Daoy (cell line): Measurements from ENCODE around the gene SPRED3. TPM values are rescaled to one million over a fixed set of nuclear protein-coding genes. Genes with fewer than 3 reads are reported as not detected.

Experiments used
- DNase-seq: peaks from one replicate; pipeline ENCODE4 v3.0.0-alpha.2; 2015; ENCODE audit warnings: low read depth
- total RNA-seq: library from RNA; depleted of rRNA; stranded (reverse); fragments of >200 nt; shearing (Covaris generic); gene quantifications from 2 replicates; pipeline ENCODE4 v1.2.3, GENCODE V29; 2014; rRNA removed

SPRED3 gene
- total RNA-seq, 1 experiment from 2014 or later: 0.91 TPM

- no peak for DNase-seq
These were observed 56.9 kb downstream of the SPRED3 start for GRCh38 chr19:38445362-38445761.

DNA sequence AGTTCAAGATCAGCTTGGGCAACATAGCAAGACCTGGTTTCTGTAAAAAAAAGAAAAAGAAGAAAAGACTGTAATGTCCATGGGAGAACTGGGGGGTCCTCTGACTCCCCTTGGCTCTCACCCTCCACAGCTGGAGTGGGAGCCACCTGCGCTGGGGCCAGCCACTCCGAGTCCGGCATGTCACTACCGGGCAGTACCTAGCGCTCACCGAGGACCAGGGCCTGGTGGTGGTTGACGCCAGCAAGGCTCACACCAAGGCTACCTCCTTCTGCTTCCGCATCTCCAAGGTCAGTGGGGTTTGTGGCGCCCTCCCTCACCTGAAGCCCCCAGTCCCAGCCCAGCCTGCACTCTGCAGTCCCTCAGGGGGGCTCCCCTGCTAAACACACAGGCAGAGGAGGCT lies 59.7 kb downstream of the SPRED3 start:
- DNase-seq: no peak

Other genes with a start within 250 kb of the SPRED3 start
- gene DPF1, start 164.5 kb upstream of the SPRED3 start, total RNA-seq: 5.3 and 6.4 TPM in 2 replicates
- gene PPP1R14A, start 132.3 kb upstream of the SPRED3 start, total RNA-seq: 6.1 TPM in 1 of 2 replicates, not detected in the other
- 3.3 and 5.5 TPM in 2 replicates for gene SPINT2, start 124.1 kb upstream of the SPRED3 start, total RNA-seq
- 2.7 TPM in 1 of 2 replicates, not detected in the other for gene C19orf33, start 84.4 kb upstream of the SPRED3 start, total RNA-seq
- 97.5 and 99.7 TPM in 2 replicates for gene YIF1B, start 72.8 kb upstream of the SPRED3 start, total RNA-seq
- 5.2 and 5.9 TPM in 2 replicates for gene KCNK6, start 68.9 kb upstream of the SPRED3 start, total RNA-seq
- gene CATSPERG, start 52.9 kb upstream of the SPRED3 start, total RNA-seq: 0.23 and 0.45 TPM in 2 replicates
- gene PSMD8, start 14.1 kb upstream of the SPRED3 start, total RNA-seq: 273 and 343 TPM in 2 replicates
- not detected in 2 replicates for gene GGN, start 663 bp upstream of the SPRED3 start, total RNA-seq
- gene FAM98C, start 14.4 kb downstream of the SPRED3 start, total RNA-seq: 19.0 and 21.9 TPM in 2 replicates
- not detected in 2 replicates for gene RASGRP4, start 37.5 kb downstream of the SPRED3 start, total RNA-seq
- gene RYR1, start 45.0 kb downstream of the SPRED3 start, total RNA-seq: 0.03 and 0.11 TPM in 2 replicates
- 0.11 TPM in 1 of 2 replicates, not detected in the other for gene MAP4K1, start 229.3 kb downstream of the SPRED3 start, total RNA-seq
- gene EIF3K, start 230.5 kb downstream of the SPRED3 start, total RNA-seq: 853 and 886 TPM in 2 replicates